CD4-positive, alpha-beta T cell treated with Interleukin-15 for 1 hour (primary cell): ENCODE data around the gene CTXND2.
A peak's percentile ranks its signal among the peaks of the same experiment; 100 is the strongest.
"Not testable (repeated sequence)": the region's sequence is repeated elsewhere in the genome, so short reads cannot be mapped to it uniquely, and the experiment has no call there.

Experiments
- DNase-seq: peaks from one replicate; pipeline ENCODE4 v3.0.0-alpha.2; 2020

Gene CTXND2

GRCh38 chr1:150893336-150893913 lies 6.5 kb downstream of the CTXND2 start:
- DNase-seq: no peak

GRCh38 chr1:150895618-150896017 lies 8.7 kb downstream of the CTXND2 start:
- DNase-seq: no peak

GRCh38 chr1:150899795-150900194 lies 12.9 kb downstream of the CTXND2 start:
- DNase-seq: not testable (repeated sequence)

GRCh38 chr1:150902346-150902745 lies 15.4 kb downstream of the CTXND2 start:
- no peak for DNase-seq

- no peak for DNase-seq
Measured at GRCh38 chr1:150902751-150903150, 15.8 kb downstream of the CTXND2 start.

GRCh38 chr1:150905301-150905700 lies 18.4 kb downstream of the CTXND2 start:
- DNase-seq: no peak

GRCh38 chr1:150906329-150906728 lies 19.4 kb downstream of the CTXND2 start:
- no peak for DNase-seq

- no peak for DNase-seq
Measured at GRCh38 chr1:150906813-150907212, 19.9 kb downstream of the CTXND2 start.

GRCh38 chr1:150909585-150910180 lies 22.7 kb downstream of the CTXND2 start:
- DNase-seq: no peak

- DNase-seq: no peak
Measured at GRCh38 chr1:150912623-150913022, 25.7 kb downstream of the CTXND2 start.

GRCh38 chr1:150917387-150917786 lies 30.5 kb downstream of the CTXND2 start:
- no peak for DNase-seq

- peak; percentile 73 for DNase-seq
Measured at GRCh38 chr1:150922519-150922975, 35.6 kb downstream of the CTXND2 start.

GRCh38 chr1:150925080-150925479 lies 38.1 kb downstream of the CTXND2 start:
- DNase-seq: peak; percentile 19

GRCh38 chr1:150926097-150926741 lies 39.3 kb downstream of the CTXND2 start, which contains the start of gene SETDB1:
Gene SETDB1, plus strand, starts transcription at chr1:150926363. Its CDS starts 1,352 bp downstream, at chr1:150927715.
- DNase-seq: peak; percentile 98

- no peak for DNase-seq
Measured at GRCh38 chr1:150927624-150928023, 40.7 kb downstream of the CTXND2 start.

GRCh38 chr1:150928286-150928685 lies 41.4 kb downstream of the CTXND2 start:
- no peak for DNase-seq

- not testable (repeated sequence) for DNase-seq
Measured at GRCh38 chr1:150928775-150929174, 41.8 kb downstream of the CTXND2 start.

GRCh38 chr1:150931773-150932172 lies 44.8 kb downstream of the CTXND2 start:
- no peak for DNase-seq

- DNase-seq: no peak
Measured at GRCh38 chr1:150944856-150945255, 57.9 kb downstream of the CTXND2 start.

- DNase-seq: no peak
Measured at GRCh38 chr1:150954708-150955107, 67.8 kb downstream of the CTXND2 start.

- DNase-seq: no peak
Measured at GRCh38 chr1:150955280-150955679, 68.3 kb downstream of the CTXND2 start.

GRCh38 chr1:150957666-150958065 lies 70.7 kb downstream of the CTXND2 start:
- DNase-seq: no peak

- DNase-seq: no peak
Measured at GRCh38 chr1:150960646-150961045, 73.7 kb downstream of the CTXND2 start.

GRCh38 chr1:150961756-150962155 lies 74.8 kb downstream of the CTXND2 start:
- DNase-seq: no peak
